GM12872 (cell line): ENCODE data around the gene CDH23.
A peak's percentile ranks its signal among the peaks of the same experiment; 100 is the strongest.

Source experiments
- TF ChIP-seq, protein P1 (sequence below): IDR thresholded peaks from 3 replicates; pipeline ENCODE4 v1.5.1; 2011; ENCODE audit warnings: low read depth, mild to moderate bottlenecking, low read length, moderate library complexity; ENCODE audit not compliant: insufficient read depth

CDH23 gene

DNA sequence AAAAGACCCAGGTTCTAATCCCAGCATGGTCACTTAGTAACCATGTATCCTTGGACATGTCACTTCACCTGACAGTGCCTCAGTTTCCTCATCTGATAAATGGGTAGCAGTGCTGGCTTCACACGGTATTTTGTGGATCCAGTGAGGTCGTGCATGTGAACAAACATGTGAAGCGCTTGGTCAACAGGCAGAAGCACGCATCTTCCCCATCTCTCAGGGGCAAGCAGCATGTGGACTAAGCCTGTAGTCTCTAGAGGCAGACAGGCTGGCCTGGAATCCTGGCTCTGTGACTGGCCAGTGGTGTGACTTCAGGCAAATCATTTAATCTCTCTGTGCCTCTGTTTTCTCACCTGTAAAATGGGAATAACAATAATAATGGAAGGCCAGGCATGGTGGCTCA, 207.0 kb downstream of the CDH23 start:
- TF ChIP-seq, protein P1, sequence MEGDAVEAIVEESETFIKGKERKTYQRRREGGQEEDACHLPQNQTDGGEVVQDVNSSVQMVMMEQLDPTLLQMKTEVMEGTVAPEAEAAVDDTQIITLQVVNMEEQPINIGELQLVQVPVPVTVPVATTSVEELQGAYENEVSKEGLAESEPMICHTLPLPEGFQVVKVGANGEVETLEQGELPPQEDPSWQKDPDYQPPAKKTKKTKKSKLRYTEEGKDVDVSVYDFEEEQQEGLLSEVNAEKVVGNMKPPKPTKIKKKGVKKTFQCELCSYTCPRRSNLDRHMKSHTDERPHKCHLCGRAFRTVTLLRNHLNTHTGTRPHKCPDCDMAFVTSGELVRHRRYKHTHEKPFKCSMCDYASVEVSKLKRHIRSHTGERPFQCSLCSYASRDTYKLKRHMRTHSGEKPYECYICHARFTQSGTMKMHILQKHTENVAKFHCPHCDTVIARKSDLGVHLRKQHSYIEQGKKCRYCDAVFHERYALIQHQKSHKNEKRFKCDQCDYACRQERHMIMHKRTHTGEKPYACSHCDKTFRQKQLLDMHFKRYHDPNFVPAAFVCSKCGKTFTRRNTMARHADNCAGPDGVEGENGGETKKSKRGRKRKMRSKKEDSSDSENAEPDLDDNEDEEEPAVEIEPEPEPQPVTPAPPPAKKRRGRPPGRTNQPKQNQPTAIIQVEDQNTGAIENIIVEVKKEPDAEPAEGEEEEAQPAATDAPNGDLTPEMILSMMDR = no peak

DNA sequence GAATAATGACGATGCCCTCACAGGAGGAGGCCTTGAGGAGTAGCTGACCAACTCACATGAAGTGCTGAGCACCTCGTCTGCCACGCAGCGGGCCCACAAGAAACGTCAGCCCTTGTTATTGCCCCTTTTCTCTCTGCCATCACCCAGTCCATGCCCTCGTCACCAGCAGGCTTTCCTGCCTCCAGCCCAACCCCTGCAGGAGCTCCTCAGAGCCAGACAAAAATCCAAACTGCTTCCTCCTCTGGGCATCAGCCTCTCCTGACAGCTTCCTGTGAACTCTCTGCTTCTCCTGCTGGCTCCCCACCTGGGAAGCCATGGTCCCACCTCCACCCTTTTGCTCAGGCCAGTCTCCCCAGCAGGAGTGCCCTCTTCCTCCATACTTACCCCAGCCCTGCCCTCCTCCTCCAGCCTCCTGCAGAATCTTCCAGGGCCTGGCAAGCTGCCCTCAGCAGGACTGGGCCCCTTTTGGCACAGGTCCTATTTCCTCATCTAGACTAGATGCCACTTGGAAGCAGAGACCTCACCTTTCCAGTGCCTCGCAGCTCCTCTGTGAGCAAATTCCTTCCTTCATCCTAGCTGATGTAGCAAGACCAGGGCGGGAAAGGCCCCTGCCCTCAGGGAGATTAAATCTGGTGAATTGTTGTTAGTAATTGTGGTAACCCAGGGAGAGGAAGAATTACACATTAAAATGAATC, 207.8 kb downstream of the CDH23 start:
- TF ChIP-seq, protein P1 = no peak

DNA sequence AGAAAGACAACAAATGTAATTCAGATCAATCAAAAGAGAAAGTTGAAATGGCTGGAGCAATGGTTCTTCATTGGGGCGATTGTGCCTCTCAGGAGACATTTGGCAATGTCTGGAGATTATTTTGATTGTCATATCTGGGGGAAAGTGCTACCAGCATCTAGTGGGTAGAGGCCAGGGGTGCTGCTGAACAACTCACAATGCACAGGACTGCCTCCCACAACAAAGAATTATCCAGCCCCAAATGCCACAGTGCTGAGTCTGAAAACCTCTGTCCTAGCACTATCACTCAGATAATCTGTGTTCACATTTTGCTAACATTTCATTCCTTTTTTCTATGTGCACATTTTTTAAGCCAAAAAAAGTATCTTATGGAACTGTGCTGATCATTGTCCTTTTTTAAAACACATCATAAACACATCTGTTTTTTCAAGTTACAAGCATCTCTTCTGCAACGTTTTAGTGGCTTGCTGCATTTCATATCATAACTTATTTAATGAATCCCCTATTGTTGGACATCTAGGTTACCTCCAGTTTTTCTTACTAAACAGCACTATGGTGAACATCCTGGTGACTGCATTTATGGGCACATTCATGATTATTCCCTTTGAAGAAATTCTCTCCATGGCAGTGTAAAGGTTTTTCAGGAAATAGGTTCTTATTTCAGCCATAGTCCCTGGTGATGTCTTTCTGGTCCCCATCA, 208.7 kb downstream of the CDH23 start:
- TF ChIP-seq, protein P1 = no peak

DNA sequence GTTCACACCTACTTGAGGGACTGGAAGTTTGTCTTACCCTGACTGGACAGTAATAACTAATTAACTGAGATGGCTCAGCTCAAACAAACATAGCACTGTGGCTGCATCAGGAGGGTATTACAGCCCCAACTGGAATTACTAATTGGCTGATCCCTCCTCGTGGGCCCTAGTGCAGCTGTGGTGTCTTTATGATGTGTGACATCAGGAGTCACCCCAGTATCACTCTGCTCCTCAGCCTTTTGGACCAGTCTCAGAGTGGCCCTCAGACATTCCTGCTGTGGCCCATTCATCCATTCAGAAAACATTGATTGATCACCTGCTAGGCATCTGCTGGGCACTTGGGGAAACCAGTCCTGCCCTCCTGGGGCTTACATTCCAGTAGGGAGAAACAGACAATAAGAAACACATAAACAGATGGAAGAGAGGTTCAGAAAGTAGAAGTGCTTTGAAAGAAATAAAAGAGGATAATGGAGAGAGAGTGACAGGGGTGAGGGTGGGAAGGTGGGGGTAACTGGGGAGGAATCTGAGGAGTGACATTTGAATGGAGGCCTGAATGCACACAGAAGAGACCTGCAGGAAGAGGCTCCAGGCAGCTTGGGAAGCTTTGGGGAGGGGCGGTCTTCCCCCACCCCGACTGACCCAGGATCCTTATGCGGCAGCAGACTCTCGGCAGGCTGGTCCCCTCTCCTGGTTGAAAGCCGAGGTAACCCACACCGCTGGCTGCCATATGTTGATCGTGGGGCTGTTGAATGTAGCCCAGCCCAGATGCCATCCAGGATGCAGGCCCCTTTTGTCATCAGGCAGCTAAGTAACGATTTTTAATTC, 209.7 kb downstream of the CDH23 start:
- TF ChIP-seq, protein P1 = no peak

DNA sequence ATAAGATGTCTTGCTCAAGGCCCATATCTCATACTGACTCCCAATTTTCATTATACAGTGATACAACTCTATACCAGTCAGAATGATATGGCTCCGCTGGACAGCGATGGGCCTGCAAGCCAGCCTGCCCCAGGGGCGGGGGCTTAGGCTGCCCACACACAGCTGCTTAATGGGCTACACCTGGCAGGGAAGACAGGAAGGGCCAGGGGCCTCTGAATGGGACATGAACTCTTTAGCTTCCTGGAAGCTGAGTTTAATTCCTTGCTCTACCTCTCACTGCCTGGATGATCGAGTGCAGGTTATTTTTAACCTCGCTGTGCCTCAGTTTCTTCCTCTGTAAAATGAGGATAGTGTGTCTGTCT, 210.3 kb downstream of the CDH23 start:
- TF ChIP-seq, protein P1 = no peak

DNA sequence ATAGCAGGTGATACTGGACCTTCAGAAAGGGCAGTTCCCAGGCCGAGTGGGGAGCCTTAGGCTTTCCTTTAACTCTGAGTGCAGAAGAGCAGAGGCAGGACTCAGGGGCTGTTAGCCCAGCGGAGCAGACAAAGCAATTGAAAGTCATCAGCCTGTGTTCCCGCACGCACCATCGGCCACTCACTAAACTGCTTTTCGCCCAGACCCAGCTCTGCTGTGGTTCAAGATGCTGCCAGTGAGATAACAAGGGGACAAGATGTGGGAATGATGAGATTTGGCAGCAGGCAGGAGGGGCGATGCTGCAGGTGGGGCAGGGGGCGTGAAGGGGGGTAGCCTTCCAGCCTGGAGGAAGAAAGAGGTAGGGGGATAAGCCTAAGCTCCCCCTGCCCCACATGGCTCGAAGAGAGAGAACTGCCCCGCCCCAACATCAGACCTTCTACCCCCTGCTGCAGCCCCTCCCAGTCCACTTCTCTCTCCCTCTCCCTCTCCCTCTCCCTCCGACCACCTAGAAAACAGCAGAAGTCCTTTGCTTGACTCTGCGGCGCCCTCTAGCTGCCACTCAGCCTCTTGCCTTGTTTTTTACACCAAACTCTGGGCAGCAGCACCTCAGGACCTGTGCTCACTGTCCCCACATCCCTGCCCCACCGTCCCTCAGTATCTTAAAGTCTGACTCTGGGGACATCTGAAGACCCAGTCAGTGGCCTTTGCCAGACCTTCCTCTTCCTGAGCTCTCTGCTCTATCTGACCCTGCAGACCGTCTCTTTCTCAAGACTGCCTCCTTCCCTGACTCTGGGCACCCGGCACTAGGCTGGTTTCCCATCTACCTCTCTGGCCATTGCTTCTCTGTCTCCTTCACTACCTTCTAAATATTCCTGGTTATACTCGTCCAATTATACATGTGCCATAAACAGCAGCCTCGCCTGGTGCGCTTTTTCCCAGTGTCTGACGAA, 212.4 kb downstream of the CDH23 start:
- TF ChIP-seq, protein P1 = peak; percentile 86
